Dendritic cell treated with granulocyte-macrophage colony-stimulating factor and Interleukin-4, amounts not matched to agents 40 ng/mL and 50 ng/mL, for 4 days (primary cell): ENCODE results near the gene TNPO3.

Experiments used
- H3K27ac Mint-ChIP-seq: one replicate; pipeline ENCODE4 v1.8.0; 2022; ENCODE audit warnings: mild to moderate bottlenecking, mixed read lengths
- H3K27me3 Mint-ChIP-seq: one replicate; pipeline ENCODE4 v1.8.0; 2022; ENCODE audit warnings: mild to moderate bottlenecking, mixed read lengths
- H3K36me3 Mint-ChIP-seq: one replicate; pipeline ENCODE4 v1.8.0; 2022; ENCODE audit warnings: low read depth, mixed read lengths
- H3K4me1 Mint-ChIP-seq: one replicate; pipeline ENCODE4 v1.8.0; 2022; ENCODE audit warnings: low read depth, mixed read lengths
- H3K4me3 Mint-ChIP-seq: one replicate; pipeline ENCODE4 v1.8.0; 2022; ENCODE audit warnings: mild to moderate bottlenecking, moderate library complexity, mixed read lengths
- H3K9me3 Mint-ChIP-seq: one replicate; pipeline ENCODE4 v1.8.0; 2022; ENCODE audit warnings: mixed read lengths
- intact Hi-C: fragments of 100-400 bp; cut with micrococcal nuclease; formaldehyde crosslinking; loops from one replicate; pipeline ENCODE4 v1.15.0; 2022

The TNPO3 gene

GRCh38 chr7:128906766-128907559 is 147.9 kb downstream of the TNPO3 start:
- Mint-ChIP-seq H3K4me3 (no peak overlapping the region), H3K27me3 (peaks cover 47% of the 10 kb centered on the region), H3K4me1 (peaks cover 56% of the 10 kb centered on the region), H3K36me3 (no peaks in the 10 kb centered on the region), H3K9me3 (no peaks in the 10 kb centered on the region), H3K27ac (no peak overlapping the region)
- intact Hi-C loops = no loop called here

- intact Hi-C loops = no loop called here
- peaks cover 48% of the 10 kb centered on the region for H3K4me1 Mint-ChIP-seq
- peaks cover 46% of the 10 kb centered on the region for H3K27me3 Mint-ChIP-seq
- no peaks in the 10 kb centered on the region for H3K9me3 Mint-ChIP-seq
- H3K27ac Mint-ChIP-seq = no peak overlapping the region
- H3K36me3 Mint-ChIP-seq = no peaks in the 10 kb centered on the region
- H3K4me3 Mint-ChIP-seq = no peak overlapping the region
Observed at GRCh38 chr7:128906001-128906765, 148.7 kb downstream of the TNPO3 start.

GRCh38 chr7:128904381-128905197 is 150.3 kb downstream of the TNPO3 start:
- no peaks in the 10 kb centered on the region for H3K36me3 Mint-ChIP-seq
- peak overlapping the region; percentile 54 for H3K27ac Mint-ChIP-seq
- H3K9me3 Mint-ChIP-seq = no peaks in the 10 kb centered on the region
- no peak overlapping the region for H3K4me3 Mint-ChIP-seq
- H3K27me3 Mint-ChIP-seq = peaks cover 31% of the 10 kb centered on the region
- intact Hi-C loops = loop anchor here (1.0 to 5.0 kb wide), 4 partner anchors 36 to 308 kb away; no protein-coding TSS in a partner anchor
- peaks cover 34% of the 10 kb centered on the region for H3K4me1 Mint-ChIP-seq
